Astrocyte of the cerebellum (primary cell): ENCODE data around the gene PRKCA.
"Not testable (repeated sequence)": the region's sequence is repeated elsewhere in the genome, so short reads cannot be mapped to it uniquely, and the experiment has no call there.

Experiments
- DNase-seq: peaks from one replicate; pipeline ENCODE4 v3.0.0-alpha.2; 2011; ENCODE audit warnings: low read depth
- H3K4me3 ChIP-seq: 2 replicates; pipeline ENCODE4 v1.5.1; 2011; ENCODE audit warnings: mild to moderate bottlenecking, low read depth, low read length, moderate library complexity
- in situ Hi-C: cut with HindIII; loops from 2 replicates; pipeline ENCODE4 v1.10.0; 2017; ENCODE audit warnings: low sequenced_read_pairs
- TF ChIP-seq, protein P1 (sequence below): IDR thresholded peaks from 2 replicates; pipeline ENCODE4 v1.5.1; 2012; ENCODE audit warnings: low read length, low read depth, moderate library complexity, mild to moderate bottlenecking; ENCODE audit errors: missing control alignments

Gene PRKCA

DNA sequence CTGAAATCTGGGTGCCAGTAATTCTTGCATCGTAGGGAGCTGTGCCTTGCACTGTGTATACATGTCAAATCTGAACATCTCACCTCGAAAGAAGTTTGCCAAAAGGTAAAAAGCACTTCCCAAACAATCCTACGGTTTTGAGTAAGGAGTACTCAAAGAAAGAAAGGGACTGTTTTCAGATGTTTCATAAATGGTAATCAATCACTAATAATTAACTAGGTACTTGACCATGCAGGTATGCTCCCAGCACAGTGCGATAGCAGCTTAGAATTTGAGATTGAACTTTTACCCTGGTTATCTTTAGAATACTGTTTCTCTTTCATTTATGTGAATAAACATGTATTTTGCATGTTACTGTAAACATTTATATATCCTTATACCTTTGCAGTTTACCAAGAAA, 39.0 kb downstream of the PRKCA start:
- DNase-seq = no peak
- TF ChIP-seq, protein P1, sequence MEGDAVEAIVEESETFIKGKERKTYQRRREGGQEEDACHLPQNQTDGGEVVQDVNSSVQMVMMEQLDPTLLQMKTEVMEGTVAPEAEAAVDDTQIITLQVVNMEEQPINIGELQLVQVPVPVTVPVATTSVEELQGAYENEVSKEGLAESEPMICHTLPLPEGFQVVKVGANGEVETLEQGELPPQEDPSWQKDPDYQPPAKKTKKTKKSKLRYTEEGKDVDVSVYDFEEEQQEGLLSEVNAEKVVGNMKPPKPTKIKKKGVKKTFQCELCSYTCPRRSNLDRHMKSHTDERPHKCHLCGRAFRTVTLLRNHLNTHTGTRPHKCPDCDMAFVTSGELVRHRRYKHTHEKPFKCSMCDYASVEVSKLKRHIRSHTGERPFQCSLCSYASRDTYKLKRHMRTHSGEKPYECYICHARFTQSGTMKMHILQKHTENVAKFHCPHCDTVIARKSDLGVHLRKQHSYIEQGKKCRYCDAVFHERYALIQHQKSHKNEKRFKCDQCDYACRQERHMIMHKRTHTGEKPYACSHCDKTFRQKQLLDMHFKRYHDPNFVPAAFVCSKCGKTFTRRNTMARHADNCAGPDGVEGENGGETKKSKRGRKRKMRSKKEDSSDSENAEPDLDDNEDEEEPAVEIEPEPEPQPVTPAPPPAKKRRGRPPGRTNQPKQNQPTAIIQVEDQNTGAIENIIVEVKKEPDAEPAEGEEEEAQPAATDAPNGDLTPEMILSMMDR = no peak
- H3K4me3 ChIP-seq = no peak overlapping the region
- in situ Hi-C loops = no loop called here

DNA sequence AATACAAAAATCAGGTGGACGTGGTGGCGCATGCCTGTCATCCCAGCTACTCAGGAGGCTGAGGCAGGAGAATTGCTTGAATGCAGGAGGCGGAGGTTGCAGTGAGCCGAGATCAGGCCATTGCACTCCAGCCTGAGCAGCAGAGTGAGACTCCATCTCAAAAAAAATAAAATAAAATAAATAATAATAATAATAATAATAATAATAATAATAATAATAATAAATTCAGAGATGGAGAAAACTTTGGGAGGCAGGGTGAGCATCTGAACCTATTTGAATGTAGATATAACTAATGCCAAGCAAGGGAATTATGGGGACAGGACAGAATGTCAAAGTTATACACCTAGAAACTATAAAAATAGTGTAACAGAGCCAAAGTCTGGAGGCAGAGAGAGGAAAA, 39.9 kb downstream of the PRKCA start:
- DNase-seq, H3K4me3 ChIP-seq, in situ Hi-C loops: not testable (repeated sequence)

DNA sequence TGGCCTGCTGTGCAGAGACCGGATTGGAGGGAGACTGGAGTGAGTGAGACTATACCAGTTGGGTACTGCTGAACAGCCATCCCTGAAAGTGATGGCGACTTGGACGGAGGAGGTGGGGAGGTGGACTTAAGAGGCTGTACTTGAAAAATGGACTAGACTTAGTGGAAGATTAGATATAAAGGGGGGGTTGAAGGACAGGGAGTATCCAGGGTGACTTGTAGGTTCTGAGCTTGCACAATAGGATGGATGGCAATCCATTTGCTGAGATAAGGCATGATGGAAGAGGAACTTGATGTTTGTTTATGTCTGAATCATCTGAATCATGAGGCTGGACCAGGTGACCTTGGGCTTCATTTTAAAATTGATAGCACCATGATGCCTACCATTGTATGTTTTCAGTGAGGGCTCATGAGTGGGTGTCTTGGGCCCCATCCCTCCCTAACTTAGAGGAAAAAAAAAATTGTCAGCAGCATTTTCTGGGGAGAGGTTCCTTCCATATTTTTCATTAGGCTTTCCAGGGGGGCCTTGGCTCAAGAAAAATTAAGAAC, 41.2 kb downstream of the PRKCA start:
- in situ Hi-C loops = no loop called here

DNA sequence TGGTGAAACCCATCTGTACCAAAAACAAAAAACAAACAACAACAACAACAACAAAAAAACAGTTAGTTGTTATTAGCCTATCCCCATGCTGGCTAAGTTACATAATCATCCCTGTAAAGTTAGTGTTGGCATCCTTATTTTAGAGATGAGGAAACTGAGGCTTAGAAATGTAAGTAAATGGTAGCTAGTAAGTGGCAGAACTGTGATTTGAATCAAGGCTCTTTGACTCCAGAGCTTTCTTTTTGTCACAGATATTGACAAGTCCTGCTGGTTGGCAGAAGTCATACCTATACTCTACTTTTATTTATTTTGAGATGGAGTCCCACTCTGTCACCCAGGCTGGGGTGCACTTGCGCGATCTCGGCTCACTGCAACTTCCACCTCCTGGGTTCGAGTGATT, 42.1 kb downstream of the PRKCA start:
- TF ChIP-seq, protein P1 = no peak

More for the DNA sequence above, 41.2 kb downstream of the PRKCA start:
- TF ChIP-seq, protein P1 = no peak
- no peak overlapping the region for H3K4me3 ChIP-seq
- DNase-seq = no peak

DNA sequence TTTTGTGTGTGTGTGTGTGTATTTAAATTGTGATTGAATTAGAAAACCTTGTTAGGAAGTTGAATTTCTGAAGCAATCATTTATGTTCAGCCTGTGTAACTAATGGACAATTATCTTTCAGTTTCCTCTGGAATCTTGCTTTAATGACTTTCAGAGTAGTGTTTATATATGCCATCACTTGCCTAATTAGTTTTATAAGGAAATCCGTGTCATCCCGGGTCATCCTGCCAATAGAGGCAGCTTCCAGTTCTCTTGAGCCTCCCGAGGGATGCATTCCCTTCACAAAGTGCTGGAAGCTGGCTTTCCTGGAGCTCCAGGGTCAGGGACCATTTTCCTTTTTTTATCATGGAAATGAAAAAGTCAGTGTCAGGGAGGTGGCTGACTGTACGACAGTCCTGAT, 42.9 kb downstream of the PRKCA start:
- no peak overlapping the region for H3K4me3 ChIP-seq
- in situ Hi-C loops = no loop called here
- no peak for DNase-seq
- TF ChIP-seq, protein P1 = no peak

More for the DNA sequence above, 42.1 kb downstream of the PRKCA start:
- DNase-seq = no peak
- in situ Hi-C loops = no loop called here
- no peak overlapping the region for H3K4me3 ChIP-seq

DNA sequence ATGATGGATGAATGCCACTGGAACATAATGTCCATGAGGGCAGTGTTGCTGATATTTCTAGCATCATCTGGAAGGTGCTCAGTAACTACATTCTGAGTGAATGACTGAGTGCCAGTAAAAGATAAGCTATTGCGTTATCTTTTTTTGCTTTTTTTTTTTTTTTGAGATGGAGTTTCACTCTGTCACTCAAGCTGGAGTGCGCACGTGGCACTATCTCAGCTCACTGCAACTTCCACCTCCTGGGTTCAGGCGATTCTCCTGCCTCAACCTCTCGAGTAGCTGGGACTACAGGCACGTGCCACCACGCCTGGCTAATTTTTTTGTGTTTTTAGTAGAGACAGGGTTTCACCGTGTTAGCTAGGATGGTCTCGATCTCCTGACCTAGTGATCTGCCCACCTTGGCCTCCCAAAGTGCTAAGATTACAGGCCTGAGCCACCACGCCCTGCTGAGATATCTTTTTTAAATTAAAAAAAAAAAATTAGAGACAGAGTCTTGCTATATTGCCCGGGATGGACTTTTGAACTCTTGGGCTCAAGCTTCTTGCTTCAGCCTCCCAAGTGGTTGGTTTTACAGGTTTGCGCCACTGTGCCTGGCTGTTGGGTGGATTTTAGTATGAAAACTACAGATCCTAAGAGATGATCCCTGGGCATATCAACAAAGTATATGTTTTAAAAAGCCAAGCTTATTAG, 43.7 kb downstream of the PRKCA start:
- H3K4me3 ChIP-seq, DNase-seq, in situ Hi-C loops: not testable (repeated sequence)

DNA sequence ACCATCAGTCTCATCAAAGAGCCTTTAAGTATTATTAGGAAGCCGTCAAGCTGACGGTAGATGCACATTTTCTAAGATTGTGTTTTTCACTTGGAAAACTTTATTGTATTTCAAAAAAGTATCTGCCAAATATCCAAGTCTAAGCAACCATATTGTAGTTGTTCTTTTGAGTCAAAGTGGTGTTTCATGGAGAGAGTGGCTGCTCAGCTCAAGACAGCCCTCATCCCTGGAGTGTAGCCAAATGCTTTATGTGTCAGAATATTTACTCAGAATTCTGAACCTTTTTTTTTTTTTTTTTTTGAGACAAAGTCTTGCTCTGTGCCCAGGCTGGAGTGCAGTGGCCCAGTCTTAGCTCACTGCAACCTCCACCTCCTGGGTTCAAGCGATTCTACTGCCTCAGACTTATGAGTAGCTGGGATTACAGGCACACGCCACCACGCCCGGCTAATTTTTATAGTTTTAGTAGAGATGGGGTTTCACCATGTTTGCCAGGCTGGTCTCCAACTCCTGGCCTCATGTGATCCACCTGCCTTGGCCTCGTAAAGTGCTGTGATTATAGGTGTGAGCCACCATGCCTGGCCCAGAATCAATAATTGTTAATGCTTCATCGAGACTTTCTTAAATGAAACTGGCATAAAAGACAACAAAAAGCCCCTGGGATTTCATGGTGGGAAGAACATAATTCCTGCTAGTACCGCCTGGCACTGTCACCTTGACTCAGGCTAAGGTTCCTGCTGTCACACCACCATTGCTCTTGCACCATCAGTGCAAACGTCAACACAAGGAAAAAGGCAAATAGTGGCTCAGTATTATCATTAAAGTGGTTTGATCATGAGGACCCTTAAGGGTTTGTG, 45.5 kb downstream of the PRKCA start:
- TF ChIP-seq, protein P1 = no peak
- peak; percentile 19 for DNase-seq
- no peak overlapping the region for H3K4me3 ChIP-seq
- in situ Hi-C loops = no loop called here
